ENCODE measurements around the gene SNTA1. TPM values are rescaled to one million over a fixed set of nuclear protein-coding genes. Genes with fewer than 3 reads are reported as not detected.
A peak's percentile ranks its signal among the peaks of the same experiment; 100 is the strongest.

SNTA1 gene
- total RNA-seq, 1 donor from 2014 or later = 28.9 TPM

DNA sequence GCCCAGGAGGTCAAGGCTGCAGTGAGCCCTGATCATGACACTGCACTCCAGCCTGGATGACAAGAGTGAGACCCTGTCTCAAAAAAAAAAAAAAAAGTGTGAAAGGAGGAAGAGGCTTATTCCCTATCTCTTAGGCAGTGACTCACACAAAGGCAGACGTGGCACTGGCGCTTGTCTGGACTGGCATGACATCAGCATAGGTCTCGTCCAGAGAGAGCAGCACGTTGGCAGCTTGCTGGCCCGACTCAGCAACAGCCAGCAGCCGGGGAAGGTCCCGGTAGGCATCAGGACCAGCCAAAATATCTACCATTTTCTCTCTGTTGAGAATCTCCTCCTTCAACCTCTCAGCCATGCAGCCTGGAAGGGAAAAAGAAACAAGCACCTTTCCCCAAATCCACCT lies 56.4 kb downstream of the SNTA1 start:
- DNase-seq (ENCODE audit: extremely low spot score, unreplicated experiment) = no peak

DNA sequence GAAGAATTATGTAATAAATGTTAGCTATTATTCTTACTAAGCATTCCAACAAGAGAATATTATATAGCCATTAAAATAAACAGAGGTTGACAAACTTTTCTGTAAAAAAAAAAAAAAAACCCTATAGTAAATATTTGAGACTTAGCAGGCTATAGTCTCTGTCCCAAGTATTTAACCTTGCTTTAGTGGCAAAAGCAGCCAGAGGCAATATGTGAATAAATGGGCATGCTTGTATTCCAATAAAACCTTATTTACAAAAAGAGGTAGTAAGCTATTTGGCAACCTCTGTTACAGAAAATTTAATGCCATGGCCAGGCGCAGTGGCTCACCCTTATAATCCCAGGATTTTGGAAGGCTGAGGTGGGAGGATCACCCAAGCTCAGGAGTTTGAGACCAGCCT lies 56.9 kb downstream of the SNTA1 start:
- TF ChIP-seq, protein P1, sequence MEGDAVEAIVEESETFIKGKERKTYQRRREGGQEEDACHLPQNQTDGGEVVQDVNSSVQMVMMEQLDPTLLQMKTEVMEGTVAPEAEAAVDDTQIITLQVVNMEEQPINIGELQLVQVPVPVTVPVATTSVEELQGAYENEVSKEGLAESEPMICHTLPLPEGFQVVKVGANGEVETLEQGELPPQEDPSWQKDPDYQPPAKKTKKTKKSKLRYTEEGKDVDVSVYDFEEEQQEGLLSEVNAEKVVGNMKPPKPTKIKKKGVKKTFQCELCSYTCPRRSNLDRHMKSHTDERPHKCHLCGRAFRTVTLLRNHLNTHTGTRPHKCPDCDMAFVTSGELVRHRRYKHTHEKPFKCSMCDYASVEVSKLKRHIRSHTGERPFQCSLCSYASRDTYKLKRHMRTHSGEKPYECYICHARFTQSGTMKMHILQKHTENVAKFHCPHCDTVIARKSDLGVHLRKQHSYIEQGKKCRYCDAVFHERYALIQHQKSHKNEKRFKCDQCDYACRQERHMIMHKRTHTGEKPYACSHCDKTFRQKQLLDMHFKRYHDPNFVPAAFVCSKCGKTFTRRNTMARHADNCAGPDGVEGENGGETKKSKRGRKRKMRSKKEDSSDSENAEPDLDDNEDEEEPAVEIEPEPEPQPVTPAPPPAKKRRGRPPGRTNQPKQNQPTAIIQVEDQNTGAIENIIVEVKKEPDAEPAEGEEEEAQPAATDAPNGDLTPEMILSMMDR (IDR thresholded peaks at IDR 0.05) = no peak
- Mint-ChIP-seq H3K9me3 (ENCODE audit: unreplicated experiment) (no peaks in the 10 kb centered on the region), H3K36me3 (ENCODE audit: unreplicated experiment) (peaks cover 42% of the 10 kb centered on the region), H3K4me1 (ENCODE audit: unreplicated experiment) (peaks cover 2% of the 10 kb centered on the region), H3K27me3 (ENCODE audit: unreplicated experiment) (no peaks in the 10 kb centered on the region), H3K27ac (ENCODE audit: unreplicated experiment) (no peak overlapping the region), H3K4me3 (ENCODE audit: unreplicated experiment) (no peak overlapping the region)
- DNase-seq (ENCODE audit: extremely low spot score, unreplicated experiment) = no peak

More for the DNA sequence above, 56.4 kb downstream of the SNTA1 start:
- Mint-ChIP-seq H3K36me3 (ENCODE audit: unreplicated experiment) (peaks cover 44% of the 10 kb centered on the region), H3K27me3 (ENCODE audit: unreplicated experiment) (no peaks in the 10 kb centered on the region), H3K9me3 (ENCODE audit: unreplicated experiment) (no peaks in the 10 kb centered on the region), H3K4me3 (ENCODE audit: unreplicated experiment) (no peak overlapping the region), H3K4me1 (ENCODE audit: unreplicated experiment) (peaks cover 7% of the 10 kb centered on the region), H3K27ac (ENCODE audit: unreplicated experiment) (no peak overlapping the region)
- TF ChIP-seq, protein P1 (IDR thresholded peaks at IDR 0.05) = no peak

DNA sequence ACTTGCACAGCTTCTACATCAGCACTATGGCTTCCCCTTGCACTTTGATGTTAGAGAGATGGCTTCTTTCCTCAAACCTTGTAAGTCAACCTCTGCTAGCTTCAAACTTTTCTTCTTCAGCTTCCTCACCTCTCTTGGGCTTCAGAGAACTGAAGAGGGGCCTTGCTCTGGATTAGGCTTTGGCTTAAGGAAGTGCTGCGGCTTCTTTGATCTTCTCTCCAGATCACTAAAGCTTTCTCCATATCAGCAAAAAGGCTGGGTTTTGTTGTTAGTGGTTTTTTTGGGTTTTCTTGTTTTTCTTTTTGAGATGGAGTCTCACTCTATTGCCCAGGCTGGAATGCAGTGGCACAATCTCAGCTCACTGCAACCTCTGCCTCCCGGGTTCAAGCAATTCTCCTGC lies 66.2 kb downstream of the SNTA1 start:
- Mint-ChIP-seq H3K4me1 (ENCODE audit: unreplicated experiment) (peaks cover 5% of the 10 kb centered on the region), H3K36me3 (ENCODE audit: unreplicated experiment) (peaks cover 47% of the 10 kb centered on the region), H3K27ac (ENCODE audit: unreplicated experiment) (no peak overlapping the region), H3K9me3 (ENCODE audit: unreplicated experiment) (peaks cover 6% of the 10 kb centered on the region), H3K27me3 (ENCODE audit: unreplicated experiment) (no peaks in the 10 kb centered on the region), H3K4me3 (ENCODE audit: unreplicated experiment) (no peak overlapping the region)
- no peak for DNase-seq (ENCODE audit: extremely low spot score, unreplicated experiment)
- TF ChIP-seq, protein P1 (IDR thresholded peaks at IDR 0.05) = no peak

DNA sequence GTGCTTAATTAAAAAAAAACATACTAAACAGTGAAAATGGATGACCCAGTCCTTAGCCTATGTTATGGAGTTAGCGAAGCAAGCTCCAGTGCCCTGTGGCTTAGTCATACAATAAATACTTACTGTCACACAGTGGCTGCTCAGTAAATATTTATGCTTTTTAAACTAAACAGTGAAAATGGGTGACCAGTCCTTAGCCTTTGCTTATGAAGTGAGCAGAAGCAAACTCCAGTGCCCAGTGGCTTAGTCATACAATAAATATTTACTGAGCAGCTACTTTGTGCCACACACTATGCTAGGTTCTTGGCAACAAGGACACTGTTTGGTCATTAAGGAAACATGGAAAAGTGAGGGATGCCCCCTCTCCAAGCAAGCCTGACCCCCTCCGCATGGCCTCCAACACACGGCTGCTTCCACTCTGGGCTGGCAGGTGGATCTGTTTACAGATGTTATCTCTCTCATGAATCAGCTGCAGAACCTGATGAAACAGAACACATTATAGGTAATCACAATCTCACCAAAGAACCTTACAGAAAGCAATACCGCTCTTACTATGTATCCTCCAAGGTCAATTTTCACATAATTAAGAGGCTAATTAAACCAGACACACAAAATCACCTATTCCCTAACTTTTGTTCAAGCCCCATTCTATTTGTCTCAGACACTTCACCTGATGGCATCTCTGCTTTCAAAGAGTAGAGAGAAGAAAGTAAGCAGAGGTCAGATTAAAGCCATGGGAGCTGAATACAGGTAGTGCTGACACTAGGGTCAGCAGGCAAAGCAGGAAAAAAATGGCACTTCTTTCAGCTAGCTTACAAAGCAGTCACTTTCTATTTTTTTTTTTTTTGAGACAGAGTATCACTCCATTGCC lies 69.6 kb downstream of the SNTA1 start:
- peaks cover 6% of the 10 kb centered on the region for H3K9me3 Mint-ChIP-seq (ENCODE audit: unreplicated experiment)
- peaks cover 44% of the 10 kb centered on the region for H3K36me3 Mint-ChIP-seq (ENCODE audit: unreplicated experiment)
- TF ChIP-seq, protein P1 (IDR thresholded peaks at IDR 0.05) = no peak
- H3K4me1 Mint-ChIP-seq (ENCODE audit: unreplicated experiment) = peaks cover 5% of the 10 kb centered on the region
- no peaks in the 10 kb centered on the region for H3K27me3 Mint-ChIP-seq (ENCODE audit: unreplicated experiment)
- no peak overlapping the region for H3K4me3 Mint-ChIP-seq (ENCODE audit: unreplicated experiment)
- no peak for DNase-seq (ENCODE audit: extremely low spot score, unreplicated experiment)
- H3K27ac Mint-ChIP-seq (ENCODE audit: unreplicated experiment) = peak overlapping the region; percentile 54

DNA sequence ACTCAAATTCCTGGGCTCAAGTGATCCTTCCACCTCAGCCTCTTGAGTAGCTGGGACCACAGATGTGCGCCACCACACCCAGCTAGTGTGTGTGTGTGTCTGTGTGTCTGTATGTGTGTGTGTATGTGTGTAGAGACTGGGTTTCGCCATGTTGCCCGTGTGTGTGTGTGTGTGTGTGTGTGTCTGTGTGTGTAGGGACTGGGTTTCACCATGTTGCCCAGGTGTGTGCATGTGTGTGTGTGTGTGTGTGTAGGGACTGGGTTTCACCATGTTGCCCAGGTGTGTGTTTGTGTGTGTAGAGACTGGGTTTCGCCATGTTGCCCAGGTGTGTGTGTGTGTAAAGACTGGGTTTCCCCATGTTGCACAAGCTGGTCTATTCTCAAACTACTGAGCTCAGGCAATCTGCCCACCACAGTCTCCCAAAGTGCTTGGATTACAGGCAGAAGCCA lies 70.5 kb downstream of the SNTA1 start:
- no peak for DNase-seq (ENCODE audit: extremely low spot score, unreplicated experiment)
- TF ChIP-seq, protein P1 (IDR thresholded peaks at IDR 0.05) = no peak
- H3K9me3 Mint-ChIP-seq (ENCODE audit: unreplicated experiment) = peaks cover 6% of the 10 kb centered on the region
- H3K4me3 Mint-ChIP-seq (ENCODE audit: unreplicated experiment) = no peak overlapping the region
- H3K27me3 Mint-ChIP-seq (ENCODE audit: unreplicated experiment) = no peaks in the 10 kb centered on the region
- H3K4me1 Mint-ChIP-seq (ENCODE audit: unreplicated experiment) = peaks cover 5% of the 10 kb centered on the region
- peaks cover 36% of the 10 kb centered on the region for H3K36me3 Mint-ChIP-seq (ENCODE audit: unreplicated experiment)
- no peak overlapping the region for H3K27ac Mint-ChIP-seq (ENCODE audit: unreplicated experiment)
